ENCODE data around the gene PTPRE.
A peak's percentile ranks its signal among the peaks of the same experiment; 100 is the strongest.

Gene PTPRE

DNA sequence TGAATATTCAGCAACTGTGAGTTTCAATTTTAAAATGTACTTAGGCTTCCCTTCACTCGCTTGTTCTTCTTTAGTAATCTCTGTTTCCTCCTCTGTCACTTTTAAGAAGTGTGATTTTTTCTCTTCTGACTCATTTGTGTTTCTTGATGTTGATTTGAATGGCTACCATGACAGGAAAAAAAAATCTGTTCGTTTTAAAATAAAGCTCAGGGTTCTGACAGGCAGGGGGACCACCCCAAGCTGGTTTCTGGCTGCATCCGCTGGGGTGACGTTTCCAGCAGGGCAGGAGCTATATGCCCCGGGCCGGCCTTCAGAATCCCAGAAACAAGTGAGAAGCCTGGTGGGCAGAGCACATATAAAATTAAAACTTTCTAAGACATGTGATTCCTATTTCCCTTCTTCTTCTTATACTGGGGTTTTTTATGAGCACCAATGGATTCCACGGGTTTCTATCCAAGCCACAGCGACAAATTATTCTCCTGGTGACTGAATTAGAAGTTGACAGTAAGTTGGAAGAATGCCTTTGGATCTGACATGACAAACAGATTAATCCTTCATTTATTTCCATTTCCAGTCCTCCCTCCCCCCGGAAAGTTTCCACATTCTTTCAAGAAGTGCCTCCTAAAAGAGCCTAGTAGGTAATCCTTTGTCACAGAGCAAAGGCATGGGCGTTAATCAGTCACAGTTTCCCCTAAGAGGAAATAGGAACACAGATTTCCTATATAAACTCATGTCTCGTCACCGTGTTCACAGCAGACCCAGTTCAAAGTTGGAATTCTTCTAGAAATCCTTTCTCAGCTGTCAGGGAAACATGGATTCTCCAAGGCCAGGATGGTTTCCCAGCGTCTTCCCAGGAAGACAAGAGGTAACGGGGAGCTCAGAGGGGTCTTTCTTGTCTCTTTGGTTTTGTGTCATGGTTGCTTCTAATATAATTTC lies 79.9 kb downstream of the PTPRE start:
- no peak for DNase-seq

DNA sequence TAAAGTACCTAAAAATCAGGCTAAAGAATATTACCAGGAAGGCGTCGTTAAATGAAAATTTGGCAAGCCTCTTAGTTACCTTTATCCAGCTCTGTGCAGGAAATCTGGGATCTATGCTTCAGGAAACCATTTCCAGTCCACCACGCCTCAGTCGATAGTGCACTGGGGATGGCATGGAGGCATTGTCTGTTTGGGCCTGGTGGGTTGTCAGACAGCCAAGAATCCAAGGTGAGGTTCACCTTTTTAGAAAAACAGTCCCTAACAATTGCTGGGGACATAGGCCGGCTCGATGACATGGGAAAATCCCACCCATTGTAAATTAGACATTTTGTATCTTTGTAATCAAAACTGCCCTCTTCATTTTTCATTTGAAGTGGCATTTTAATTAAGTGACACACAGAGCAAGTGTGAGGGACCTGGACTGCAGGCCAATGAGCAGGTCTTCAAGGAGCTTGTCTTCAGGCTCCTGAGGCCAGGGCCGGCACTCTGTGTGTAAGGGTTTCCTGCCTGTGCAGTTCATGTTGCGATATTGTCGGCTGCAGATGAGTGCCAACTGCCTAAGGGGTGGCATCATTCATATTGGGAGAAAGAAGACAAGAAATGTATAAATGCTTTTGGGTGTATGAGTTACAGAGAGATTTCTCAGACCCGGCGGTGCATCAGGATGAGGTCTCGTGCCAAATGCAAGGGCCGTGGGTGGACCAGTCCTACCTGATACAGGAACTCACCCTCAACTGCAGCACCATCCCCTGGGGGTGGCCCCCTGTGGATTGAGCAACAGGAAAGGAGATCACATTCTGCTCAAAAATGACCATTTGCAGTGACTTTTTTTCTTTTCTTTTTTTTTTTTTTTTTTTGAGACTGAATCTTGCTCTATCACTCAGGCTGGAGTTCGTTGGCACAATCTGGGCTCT lies 80.8 kb downstream of the PTPRE start:
- no peak for DNase-seq

DNA sequence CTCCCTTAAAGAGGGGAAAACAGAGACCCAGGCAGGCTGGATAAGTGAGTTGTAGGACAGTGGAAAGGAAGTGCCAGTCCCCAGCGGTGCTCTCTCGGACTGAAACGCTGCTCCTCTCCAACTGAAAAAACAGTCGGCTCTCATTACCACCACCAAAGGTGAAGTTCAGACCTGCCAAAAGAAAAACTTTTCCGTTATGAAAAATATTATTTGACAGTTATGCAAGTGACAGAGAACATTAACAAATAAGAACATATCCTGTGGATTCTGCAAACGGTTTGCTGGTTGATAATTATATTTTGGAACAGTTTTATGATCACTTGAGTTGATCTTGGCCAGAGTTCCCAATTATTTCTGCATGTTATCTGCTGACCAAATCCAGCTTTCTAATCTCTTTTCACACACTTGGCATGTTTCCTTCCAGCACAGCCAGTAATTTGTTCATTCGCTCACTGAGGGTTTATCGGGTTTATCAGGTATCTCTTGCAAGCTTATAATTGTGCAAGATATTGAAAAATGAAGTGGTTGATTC lies 82.6 kb downstream of the PTPRE start:
- DNase-seq: no peak

DNA sequence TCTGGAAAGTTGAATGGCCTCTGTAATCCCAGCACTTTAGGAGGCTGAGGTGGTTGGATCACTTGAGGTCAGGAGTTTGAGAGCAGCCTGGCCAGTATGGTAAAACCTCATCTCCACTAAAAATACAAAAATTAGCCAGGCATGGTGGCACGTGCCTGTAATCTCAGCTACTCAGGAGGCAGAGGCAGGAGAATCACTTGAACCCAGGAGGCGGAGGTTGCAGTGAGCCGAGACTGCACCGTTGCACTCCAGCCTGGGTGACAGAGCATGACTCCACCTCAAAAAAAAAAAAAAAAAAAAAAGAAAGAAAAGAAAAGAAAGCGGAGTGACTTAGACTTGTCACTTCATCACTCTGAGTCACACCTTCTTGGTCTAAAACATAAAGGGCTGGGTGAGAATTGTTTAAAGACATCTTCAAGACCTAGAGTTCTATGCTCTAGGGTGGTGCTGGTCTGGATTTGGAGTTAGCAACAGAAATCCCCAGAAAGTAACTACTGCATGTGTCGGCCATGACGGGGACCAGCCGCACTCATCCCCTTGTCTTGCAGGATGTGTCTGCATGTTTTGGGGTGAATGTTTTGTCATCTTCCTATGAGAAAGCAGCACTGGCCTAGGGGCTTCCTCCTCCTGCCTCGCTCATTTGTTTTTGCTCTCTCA lies 83.4 kb downstream of the PTPRE start:
- DNase-seq: peak in 1 of 2 experiments; percentile 14

DNA sequence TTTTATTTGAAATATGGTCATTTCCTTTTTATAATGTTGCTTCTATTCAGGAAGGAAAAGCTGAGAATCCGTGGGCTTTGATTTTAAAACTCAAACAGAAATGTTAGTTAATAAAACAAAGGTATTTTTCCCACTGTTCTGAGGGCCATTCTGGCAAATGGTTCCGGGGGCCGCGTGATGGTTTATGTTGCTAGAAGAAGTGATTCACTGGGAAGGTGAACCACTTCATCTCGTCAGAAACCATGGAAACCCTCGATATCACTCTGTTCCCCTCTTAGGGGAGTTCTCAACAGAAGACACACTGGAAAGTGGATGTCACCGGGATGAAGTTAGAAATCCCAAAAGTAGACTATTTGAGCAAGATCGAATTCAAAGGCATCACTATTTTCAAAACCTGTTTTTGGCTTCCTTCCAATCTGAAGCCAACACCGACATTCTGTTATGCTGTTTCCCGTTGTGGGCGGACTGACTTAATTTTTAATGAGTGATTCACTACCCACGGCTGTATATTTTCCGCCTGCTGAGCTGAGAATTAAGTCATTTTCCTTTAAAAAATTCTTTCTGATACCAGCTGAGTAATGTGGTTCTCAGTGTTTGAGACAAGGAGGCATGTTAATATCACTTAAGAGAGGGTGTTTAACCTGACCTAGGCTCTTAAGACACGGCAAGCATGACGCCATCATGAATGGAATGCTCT lies 84.1 kb downstream of the PTPRE start:
- DNase-seq: peak; percentile 25 to 81

DNA sequence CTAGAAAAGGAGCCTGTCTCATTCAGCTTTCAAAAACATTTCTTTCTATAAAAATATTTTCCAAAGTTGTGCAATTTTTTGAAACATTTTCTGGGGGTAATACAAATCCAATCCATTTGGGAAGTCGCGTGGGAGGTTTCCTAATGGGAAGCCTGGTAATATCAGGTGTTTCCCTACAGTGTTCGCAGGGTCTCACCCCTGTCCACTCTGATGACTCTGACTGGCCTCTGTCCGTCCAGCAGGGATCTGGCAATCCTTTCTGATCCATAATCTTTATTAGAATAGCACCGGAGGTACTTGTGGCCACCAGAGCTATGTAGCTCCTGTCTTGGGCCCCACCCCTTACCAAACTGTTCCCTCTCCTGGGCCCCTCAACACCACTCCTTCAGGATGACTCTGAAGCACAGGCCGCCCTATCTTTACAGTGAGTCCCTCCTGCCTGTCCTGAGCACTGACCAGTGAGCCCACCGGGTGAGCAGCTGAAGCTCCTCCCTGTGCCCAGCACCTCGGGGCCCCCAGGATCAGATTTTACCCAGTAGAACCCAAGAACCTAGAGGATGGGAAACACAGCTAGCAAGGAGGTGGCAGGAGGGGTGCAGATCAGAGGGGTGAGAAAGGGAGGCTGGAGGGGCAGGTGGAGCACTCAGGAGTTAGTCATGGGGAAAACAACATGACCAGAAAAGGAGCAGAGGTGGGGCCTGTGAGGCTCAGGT lies 84.8 kb downstream of the PTPRE start:
- DNase-seq: no peak

DNA sequence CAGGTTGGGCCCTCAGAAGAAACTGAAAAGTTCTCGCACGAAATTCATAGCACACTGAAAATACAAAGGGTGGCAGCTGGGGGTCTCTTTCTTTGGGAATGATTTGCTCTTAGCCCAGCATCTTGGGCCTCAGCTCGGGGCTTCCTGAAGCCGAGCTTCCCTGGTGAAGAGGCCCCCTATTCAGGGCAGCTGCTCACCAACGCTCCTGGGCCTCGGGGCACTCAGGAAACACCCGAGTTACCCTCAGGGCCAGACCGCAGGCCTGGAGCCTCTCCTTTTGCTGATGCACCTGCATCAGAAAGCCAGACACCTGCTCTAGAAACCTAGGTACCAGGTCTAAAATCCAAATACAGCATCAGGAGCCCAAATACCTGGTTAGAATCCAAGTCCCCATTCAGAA lies 85.5 kb downstream of the PTPRE start:
- no peak for DNase-seq

DNA sequence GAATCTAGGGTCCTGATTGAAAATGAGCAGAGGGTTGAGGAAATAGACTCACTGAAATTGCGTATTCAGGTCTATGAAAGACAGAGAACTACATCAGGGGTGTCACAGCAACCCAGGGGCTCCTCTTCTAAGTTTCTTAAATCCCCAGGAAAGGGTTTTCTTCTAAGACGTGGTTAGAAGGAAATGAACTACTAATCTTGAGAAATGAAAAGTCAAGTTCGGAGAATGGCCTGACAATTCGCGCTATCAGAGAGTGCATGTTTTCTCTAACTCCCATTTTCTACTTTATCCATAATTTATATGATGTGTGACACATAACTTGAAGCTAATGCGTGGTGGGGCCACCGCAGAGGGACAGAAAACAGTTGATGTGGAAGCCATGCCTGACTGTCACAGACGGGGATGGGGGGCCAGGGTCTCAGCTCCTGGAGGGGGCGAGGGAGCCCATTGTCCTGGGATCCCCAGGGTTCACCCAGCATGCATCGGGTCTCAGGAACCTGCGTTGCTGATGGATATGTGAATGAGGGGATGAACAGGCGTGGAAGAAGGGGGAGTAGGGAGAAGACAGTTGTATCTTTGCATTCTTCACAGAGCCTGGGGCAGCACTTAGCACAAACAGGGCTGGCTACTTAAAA lies 86.3 kb downstream of the PTPRE start:
- DNase-seq: no peak

DNA sequence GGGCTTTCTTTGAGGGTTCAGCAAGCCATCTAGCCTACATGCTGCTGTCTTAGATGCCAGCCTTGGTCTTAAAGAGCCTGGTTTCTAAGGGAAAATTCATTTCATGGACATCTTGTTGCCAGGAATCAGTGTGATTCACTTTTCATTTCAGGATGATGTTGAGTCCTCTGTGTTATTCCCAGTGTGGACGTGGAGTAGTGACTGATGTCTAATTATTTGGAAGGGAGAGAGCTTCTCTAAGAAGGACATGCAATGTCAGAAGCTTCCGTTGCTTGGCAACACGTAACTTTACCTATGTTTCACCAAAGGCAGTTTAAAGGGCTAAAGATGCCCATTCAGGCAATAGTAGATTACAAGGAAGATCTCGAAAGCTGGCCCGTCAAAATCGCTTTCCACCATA lies 89.0 kb downstream of the PTPRE start:
- DNase-seq: no peak

DNA sequence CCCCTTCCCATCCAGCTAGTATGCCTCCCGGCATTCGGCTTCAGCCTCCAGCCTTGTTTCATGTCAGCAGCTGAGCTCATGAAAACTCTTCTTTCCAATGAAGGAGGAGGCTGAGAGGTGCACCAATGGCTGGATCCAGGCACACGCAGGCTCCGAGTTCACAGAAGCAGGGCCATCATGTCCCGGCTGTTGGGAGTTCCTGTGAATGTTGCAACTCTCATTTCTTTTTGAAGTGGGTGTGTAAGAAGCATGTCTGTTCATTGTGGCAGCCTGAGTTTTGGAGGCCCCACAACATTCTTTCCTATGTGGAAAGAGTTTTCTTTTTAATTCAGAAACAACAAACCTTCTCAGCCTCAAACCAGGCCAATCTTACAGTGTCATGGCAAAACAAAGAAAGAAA lies 89.7 kb downstream of the PTPRE start:
- DNase-seq: no peak

DNA sequence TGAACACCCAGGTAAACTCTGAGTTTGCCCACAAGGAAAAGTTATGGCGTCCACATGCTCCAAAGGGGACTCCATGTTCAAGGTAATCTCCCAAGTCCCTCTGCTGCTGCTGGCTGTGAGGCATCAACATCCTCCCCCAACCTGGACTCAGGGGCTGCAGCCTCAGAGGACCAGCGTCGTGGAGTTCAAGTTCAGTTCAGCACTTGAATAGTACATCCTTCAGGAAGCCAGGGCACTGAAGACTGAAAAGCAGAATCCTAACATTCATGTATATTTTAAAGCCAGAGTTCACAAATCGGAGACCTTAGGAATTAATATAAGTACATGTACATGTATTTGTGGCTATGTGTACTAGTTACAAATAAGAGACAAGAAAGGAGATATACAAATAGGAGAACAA lies 90.4 kb downstream of the PTPRE start:
- no peak for DNase-seq

DNA sequence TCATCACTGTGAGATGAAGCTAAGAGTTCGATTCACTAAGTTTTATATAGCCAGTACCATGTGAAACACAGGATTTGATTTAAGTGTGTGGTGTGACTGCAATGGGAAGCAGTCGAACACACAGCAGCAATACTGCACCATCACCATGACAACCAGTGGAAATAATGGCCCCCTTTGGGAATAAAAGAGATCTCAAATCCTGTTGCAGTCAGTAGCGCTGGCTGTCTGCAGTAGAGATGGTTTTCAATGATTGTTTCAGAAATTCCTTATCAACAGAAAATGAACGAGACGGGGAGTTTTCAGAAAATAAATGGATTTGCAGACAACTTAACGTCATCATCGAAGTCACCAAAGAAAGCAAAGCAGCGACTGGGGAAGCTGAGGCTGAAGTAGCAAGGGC lies 91.0 kb downstream of the PTPRE start:
- no peak for DNase-seq

DNA sequence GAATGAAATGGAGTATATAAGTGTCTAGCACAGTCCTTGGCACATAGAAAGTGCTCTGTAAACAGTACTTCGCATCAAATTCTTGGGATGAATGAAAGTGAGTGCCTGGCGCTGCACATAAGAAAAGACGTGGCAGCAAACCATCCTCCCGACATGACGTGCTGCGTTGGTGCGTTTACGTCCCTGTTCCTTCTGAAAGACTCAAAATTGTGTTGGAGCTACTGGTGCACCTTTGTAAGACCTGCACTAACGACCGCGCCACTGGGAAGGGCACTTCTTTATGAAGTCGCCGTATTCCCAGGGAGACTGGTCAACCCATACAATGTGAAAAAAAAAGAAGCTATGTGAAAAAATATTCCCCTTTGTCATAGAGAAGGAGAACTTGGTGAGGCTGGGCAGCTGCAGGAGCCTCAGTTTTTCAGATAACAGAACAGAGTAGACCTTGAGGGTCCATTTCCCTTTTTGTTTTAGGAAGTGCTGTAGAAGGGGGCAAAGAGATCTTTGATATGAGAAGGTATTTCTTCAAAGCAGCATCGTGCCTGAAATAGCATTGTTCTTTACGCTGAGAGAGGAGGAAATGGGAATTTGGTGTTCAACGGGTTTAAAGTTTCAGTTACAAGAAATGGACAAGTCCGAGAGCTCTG lies 91.7 kb downstream of the PTPRE start:
- DNase-seq: no peak

DNA sequence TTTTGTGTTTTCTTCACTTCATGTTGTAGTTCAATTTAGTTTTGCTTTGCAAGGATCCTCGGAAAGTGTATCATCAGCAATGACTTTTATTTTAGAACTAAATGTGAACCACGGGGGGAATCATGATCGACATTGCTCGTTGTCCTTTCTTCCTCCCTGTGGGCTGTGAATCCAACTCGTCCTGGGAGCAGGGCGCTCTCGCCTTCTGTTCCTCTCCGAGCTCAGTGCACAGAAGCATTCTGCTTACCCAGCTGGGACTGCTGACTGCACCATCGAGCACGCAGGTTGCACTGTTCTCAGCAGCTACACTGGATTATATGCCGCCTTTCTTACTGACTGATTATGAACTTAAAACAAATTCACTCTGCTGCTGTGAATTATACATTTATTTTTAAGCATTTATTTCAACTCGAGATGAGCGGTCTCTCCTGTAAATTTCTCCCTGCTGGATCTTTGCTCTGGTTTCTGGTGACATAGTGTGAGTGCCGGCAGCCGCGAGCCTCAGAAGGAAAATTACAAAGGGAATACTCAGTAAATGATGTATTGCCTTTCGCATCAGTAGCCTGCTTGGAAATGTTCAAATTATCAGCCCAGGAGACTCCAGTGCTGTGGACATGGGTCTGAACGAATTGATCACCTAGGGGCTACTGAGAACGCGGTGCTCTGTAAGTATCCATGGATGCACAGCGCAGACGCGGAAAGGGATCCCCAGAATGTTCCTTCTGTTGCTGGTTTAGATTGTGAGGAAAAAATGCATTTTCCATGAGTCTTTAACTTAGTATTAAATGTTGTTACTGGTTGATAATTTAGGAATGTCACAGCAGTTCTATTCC lies 92.6 kb downstream of the PTPRE start:
- no peak for DNase-seq

DNA sequence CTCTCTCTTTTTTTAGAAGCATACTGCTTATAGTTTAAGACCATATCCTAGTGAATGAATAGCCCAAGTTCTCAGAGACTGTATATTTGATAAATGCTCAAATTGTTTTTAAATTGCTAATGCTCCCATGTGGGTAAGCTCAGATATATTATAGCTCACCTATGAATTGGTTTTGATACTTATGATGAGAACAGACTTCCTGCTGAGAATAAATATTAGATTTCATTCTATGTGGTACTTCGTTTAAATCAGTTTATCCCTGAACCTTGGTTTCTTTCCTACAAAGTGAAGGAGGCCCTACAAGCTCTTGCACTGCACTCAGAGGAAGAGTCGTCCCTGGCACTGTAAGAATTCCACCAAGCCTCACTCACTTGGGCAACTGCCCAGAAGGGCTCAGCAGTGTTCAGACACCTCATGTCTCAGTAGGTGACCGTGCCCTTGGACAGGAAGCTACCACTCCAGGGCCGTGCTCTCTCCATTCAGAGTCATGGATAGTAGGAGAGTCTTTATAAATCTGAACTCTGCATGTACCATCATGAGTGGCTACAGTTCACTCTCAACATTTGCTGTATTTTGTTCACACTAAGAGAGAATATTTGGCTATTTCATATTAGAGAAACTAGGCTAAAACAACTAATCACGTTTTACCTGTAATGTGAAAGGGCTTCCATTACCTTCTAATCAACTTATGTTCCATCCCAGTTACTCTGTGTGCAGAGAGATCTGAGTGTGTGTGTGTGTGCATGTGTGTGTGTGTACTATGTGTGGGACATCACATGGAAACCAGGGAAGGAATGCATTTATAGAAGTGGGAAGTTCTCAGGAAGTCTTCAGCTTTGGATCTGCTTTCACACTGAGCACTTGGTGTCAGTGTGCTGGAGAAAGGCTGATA lies 93.8 kb downstream of the PTPRE start:
- DNase-seq: peak in 1 of 2 experiments; percentile 14

DNA sequence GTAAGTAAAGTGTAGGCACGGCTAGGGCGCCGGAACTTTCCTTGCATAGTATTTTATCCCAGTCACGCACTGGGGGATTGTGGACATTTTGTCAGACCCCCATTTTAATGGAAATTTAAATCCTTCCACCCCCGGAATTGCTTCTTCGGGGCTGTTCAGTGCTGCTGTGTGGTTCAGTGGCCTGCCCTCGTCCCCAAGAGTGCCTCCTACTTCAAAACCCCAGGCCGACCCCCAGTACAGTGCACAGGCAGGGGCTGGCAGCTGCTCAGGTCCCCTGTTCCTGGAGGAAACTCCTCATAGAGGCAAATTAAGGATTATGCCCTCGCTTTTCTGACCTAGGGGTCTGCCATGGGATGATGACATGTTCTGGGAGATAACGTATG lies 94.5 kb downstream of the PTPRE start:
- DNase-seq: no peak

DNA sequence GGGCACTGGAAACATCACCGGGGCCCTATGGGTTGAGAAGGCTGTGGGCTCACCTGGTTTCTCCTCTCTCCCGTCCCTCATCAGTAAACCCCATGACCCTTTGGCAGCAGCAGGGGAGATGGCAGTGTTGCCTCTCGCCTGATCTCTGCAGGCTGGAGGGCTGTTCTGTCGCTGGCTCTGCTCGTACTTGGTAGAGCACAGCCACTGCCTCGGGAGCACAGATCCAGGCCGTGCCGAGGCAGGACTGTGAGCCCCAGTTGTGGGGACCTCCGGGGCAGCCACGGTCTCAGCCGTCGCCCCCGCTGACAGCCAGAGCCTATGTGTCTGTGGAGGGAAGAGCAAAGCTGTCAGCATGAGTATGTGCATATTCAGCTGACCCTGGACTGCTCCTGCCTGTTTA lies 94.9 kb downstream of the PTPRE start:
- DNase-seq: no peak

DNA sequence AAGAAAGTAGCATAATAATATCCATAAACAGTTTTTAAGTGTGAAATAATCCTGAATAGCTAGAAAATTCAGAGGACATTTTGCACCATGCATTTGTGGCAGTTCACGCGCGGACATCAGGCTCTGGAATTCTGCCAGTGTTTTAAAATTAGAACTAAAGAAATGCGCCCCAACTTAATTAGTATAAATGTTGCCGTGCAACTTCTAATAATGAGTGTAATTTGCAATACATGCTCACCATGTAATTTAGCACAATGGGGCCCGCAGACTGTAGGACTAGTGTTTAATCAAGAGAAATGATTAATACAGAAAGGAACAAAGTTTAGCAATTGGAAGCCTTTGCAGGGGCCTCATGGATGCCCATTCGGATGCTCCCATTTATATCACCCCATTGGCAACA lies 96.6 kb downstream of the PTPRE start:
- DNase-seq: no peak

DNA sequence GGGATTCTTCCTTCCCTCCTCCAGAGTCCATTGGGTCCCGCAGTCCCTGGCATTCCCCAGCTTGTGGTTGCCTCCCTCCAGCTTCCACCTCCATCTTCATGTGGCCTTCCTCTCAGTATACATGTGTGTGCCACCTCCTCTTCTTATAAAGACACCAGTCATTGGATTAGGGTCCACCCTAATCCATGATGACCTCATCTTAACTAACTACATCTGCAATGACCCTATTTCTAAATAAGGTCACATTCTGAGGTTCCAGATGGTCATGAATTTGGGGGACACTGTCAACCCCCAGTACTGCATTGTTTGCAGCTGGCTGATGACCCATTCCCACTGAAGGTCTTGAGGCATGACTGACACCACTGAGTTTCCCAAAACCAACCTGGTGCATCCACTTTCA lies 99.0 kb downstream of the PTPRE start:
- DNase-seq: no peak

Data from SW 1271 (cell line).